Liver (tissue), 3 donors: Measurements from ENCODE around the gene C11orf86.

ENCODE experiments used
- CTCF ChIP-seq: fragments of 150-350 bp; IDR thresholded peaks from 2 replicates; pipeline ENCODE4 v1.5.1; 2017; ENCODE audit warnings: improper control_type of control experiment, low read depth, low read length; ENCODE audit not compliant: missing input control
- EGR1 ChIP-seq, 2 donors: IDR thresholded peaks; 2 replicates each; pipeline ENCODE4 v1.6.1; 2016 to 2018; ENCODE audit warnings: antibody characterized with exemption in 2 of 2, low read depth in 2 of 2
- GABPA ChIP-seq, 2 donors: IDR thresholded peaks in 1 of 2; conservative IDR thresholded peaks in 1 of 2; 2 replicates each; pipeline ENCODE4 v1.6.1; 2016; ENCODE audit warnings: antibody characterized with exemption in 2 of 2, mild to moderate bottlenecking in 1 of 2, moderate library complexity in 1 of 2
- HNF4A ChIP-seq, 2 donors: conservative IDR thresholded peaks; 2 replicates each; pipeline ENCODE4 v1.6.1; 2016; ENCODE audit warnings: antibody characterized with exemption in 2 of 2, mild to moderate bottlenecking in 2 of 2
- HNF4G ChIP-seq: IDR thresholded peaks from 2 replicates; pipeline ENCODE4 v1.6.1; 2016; ENCODE audit warnings: antibody characterized with exemption
- JUND ChIP-seq, 2 donors: IDR thresholded peaks; 2 replicates each; pipeline ENCODE4 v1.6.1; 2016; ENCODE audit warnings: antibody characterized with exemption in 2 of 2
- MAX ChIP-seq: IDR thresholded peaks from 2 replicates; pipeline ENCODE4 v1.6.1; 2016; ENCODE audit warnings: antibody characterized with exemption
- NR2F2 ChIP-seq: IDR thresholded peaks from 2 replicates; pipeline ENCODE4 v1.6.1; 2016; ENCODE audit warnings: antibody characterized with exemption
- RAD21 ChIP-seq, 2 donors: IDR thresholded peaks; 2 replicates each; pipeline ENCODE4 v1.6.1; 2016; ENCODE audit warnings: antibody characterized with exemption in 2 of 2, mild to moderate bottlenecking in 2 of 2
- SP1 ChIP-seq: IDR thresholded peaks from 2 replicates; pipeline ENCODE4 v1.6.1; 2018; ENCODE audit warnings: antibody characterized with exemption, mild to moderate bottlenecking
- TAF1 ChIP-seq: conservative IDR thresholded peaks from 2 replicates; pipeline ENCODE4 v1.6.1; 2016; ENCODE audit warnings: antibody characterized with exemption, mild to moderate bottlenecking
- YY1 ChIP-seq: IDR thresholded peaks from 2 replicates; pipeline ENCODE4 v1.6.1; 2016; ENCODE audit warnings: antibody characterized with exemption, mild to moderate bottlenecking
- TF ChIP-seq, protein P1 (sequence below): IDR thresholded peaks from 2 replicates; pipeline ENCODE4 v1.6.1; 2016; ENCODE audit warnings: antibody characterized with exemption, mild to moderate bottlenecking
- donor health status: healthy.
- donor health status: healthy.

DNA sequence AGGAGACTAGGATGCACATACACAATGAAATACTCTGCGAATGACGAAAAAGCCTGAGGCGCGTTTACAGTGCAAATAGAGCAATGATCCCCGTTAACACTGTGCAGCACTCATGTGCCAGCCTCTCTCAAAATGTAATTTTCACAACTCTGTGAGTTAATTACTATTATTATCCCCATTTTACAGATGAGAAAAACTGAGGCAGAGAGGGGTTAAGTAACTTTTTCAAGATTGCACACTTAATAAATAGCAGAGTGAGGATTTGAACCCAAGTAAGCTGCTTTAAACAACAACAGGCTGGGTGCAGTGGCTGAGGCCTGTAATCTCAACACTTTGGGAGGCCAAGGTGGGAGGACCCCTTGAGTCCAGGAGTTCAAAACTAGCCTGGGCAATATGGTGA, 26.2 kb downstream of the C11orf86 start:
- TF ChIP-seq CTCF: no peak
- no peak for TF ChIP-seq RAD21 (IDR thresholded peaks at IDR 0.05)
- TF ChIP-seq NR2F2: no peak
- no peak for TF ChIP-seq TAF1
- no peak for TF ChIP-seq EGR1 (IDR thresholded peaks at IDR 0.05; ENCODE audit: low read depth in 2 of 2)
- TF ChIP-seq MAX: no peak
- no peak for TF ChIP-seq GABPA (IDR thresholded peaks at IDR 0.05 in 1 of 2, conservative IDR thresholded peaks at IDR 0.05 in 1 of 2)
- no peak for TF ChIP-seq HNF4A (conservative IDR thresholded peaks at IDR 0.05)
- no peak for TF ChIP-seq HNF4G
- TF ChIP-seq SP1: no peak
- TF ChIP-seq, protein P1, sequence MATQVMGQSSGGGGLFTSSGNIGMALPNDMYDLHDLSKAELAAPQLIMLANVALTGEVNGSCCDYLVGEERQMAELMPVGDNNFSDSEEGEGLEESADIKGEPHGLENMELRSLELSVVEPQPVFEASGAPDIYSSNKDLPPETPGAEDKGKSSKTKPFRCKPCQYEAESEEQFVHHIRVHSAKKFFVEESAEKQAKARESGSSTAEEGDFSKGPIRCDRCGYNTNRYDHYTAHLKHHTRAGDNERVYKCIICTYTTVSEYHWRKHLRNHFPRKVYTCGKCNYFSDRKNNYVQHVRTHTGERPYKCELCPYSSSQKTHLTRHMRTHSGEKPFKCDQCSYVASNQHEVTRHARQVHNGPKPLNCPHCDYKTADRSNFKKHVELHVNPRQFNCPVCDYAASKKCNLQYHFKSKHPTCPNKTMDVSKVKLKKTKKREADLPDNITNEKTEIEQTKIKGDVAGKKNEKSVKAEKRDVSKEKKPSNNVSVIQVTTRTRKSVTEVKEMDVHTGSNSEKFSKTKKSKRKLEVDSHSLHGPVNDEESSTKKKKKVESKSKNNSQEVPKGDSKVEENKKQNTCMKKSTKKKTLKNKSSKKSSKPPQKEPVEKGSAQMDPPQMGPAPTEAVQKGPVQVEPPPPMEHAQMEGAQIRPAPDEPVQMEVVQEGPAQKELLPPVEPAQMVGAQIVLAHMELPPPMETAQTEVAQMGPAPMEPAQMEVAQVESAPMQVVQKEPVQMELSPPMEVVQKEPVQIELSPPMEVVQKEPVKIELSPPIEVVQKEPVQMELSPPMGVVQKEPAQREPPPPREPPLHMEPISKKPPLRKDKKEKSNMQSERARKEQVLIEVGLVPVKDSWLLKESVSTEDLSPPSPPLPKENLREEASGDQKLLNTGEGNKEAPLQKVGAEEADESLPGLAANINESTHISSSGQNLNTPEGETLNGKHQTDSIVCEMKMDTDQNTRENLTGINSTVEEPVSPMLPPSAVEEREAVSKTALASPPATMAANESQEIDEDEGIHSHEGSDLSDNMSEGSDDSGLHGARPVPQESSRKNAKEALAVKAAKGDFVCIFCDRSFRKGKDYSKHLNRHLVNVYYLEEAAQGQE: no peak
- TF ChIP-seq YY1: no peak
- TF ChIP-seq JUND (IDR thresholded peaks at IDR 0.05): no peak
